ENCODE results near the gene PLA2G4F. TPM values are rescaled to one million over a fixed set of nuclear protein-coding genes. Genes with fewer than 3 reads are reported as not detected.

Gene PLA2G4F
- total and polyA plus RNA-seq, 10 of the 15 experiments (the other 5 are each of a cell fraction or from before 2014, with no cell fraction given) = not detected

DNA sequence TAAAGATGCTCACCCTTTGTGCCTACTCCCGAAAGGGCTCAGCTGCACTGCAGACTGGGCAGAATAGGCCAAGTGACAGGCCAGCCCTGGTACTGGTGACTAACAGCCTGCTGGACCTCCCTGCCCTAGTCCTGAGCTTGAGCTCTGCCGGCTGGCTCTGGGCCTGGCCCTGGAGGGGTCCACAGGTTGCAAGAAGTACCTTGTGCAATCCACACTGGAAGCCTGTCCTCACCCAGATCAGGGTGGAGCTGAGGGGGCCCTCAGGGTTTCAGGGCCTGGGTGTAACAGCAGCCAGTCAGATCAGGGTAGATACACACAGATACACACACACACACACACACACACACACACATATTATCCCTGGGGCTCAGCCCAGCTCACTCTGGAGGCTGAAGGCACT is 34.8 kb downstream of the PLA2G4F start (continued):
- TF ChIP-seq TCF3 (IDR thresholded peaks at IDR 0.05; ENCODE audit: borderline replicate concordance, insufficient read depth, low read depth, low read length) = no peak
- no peak for TF ChIP-seq YY1 (IDR thresholded peaks at IDR 0.05; ENCODE audit: low read depth, low read length)
- no peak for TF ChIP-seq CBX5 (IDR thresholded peaks at IDR 0.05; ENCODE audit: low read depth)
- no peak for TF ChIP-seq SIX5 (IDR thresholded peaks at IDR 0.05; ENCODE audit: low read depth, low read length, severe bottlenecking)

DNA sequence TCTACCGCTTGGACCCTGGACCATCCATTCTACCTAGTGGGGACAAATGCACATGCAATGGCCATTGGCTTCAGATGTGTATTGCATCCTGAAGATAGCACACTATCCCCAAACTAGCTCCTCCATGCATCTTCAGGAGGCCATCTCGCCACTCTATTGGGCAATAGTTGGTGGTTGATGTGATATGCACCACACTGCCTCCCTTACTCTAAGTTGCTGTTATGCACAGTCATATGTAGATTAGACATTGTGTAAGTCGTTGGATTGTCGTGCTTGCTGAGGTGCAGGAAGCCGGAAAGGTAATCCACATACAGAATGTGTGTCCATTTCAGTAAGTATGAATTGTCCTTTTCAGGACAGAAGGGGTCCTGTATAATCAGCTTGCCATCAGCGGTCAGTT is 35.4 kb downstream of the PLA2G4F start:
- Histone ChIP-seq H3K4me2 (ENCODE audit: control insufficient read depth, insufficient read depth) (no peak overlapping the region), H3K4me3 (no peak overlapping the region), H3K9me3 (replicated peaks; ENCODE audit: control insufficient read depth, insufficient read depth, low read length) (no peaks in the 10 kb centered on the region), H3K27ac (ENCODE audit: control insufficient read depth, insufficient read depth) (no peak overlapping the region), H3K9ac (ENCODE audit: control insufficient read depth, insufficient read depth, low read length) (no peak overlapping the region), H4K20me1 (ENCODE audit: control insufficient read depth, insufficient read depth) (no peaks in the 10 kb centered on the region), H3K27me3 (replicated peaks in 1 of 2; ENCODE audit: control insufficient read depth in 2 of 2, insufficient read depth in 2 of 2, low read length in 1 of 2) (no peaks in the 10 kb centered on the region; a peak in 1 of 4 replicates), H3K36me3 (ENCODE audit: control insufficient read depth in 2 of 2, insufficient read depth in 2 of 2, low read length in 1 of 2) (no peaks in the 10 kb centered on the region), H2AFZ (ENCODE audit: control insufficient read depth, low read depth, low read length) (no peak overlapping the region), H3K4me1 (ENCODE audit: control insufficient read depth, insufficient read depth, low read length) (no peaks in the 10 kb centered on the region), H3K79me2 (ENCODE audit: control insufficient read depth, insufficient read depth, low read length) (no peaks in the 10 kb centered on the region)
- in situ Hi-C loops (cut with MboI) = no loop called here
- WGBS (ENCODE audit: insufficient coverage, insufficient replicate concordance, low lambda C conversion rate, missing lambda C conversion rate) = 43% methylated on average over 6 of the region's 6 CpGs
- BruUV-seq (replicated peaks) = no TSS peak
- FAIRE-seq (no peak), ATAC-seq (no peak), DNase-seq (ENCODE audit: low read depth, low spot score) (no peak)
- intact Hi-C loops (cut with micrococcal nuclease; ENCODE audit: unreplicated experiment) = no loop called here
- ChIA-PET POLR2A (interaction anchor here (0.6 kb wide), 1 partner anchor 27 kb away, joined by 5 read pairs; no protein-coding TSS in a partner anchor), RAD21 (ENCODE audit: unreplicated experiment) (no interaction called here), SMC1A (ENCODE audit: uncharacterized antibody, unreplicated experiment) (no interaction called here), CTCF (interaction anchor here (1.5 to 1.6 kb wide), 2 partner anchors 9 to 14 kb away, joined by 3 to 5 read pairs; no protein-coding TSS in a partner anchor)
- TF ChIP-seq, protein P1, sequence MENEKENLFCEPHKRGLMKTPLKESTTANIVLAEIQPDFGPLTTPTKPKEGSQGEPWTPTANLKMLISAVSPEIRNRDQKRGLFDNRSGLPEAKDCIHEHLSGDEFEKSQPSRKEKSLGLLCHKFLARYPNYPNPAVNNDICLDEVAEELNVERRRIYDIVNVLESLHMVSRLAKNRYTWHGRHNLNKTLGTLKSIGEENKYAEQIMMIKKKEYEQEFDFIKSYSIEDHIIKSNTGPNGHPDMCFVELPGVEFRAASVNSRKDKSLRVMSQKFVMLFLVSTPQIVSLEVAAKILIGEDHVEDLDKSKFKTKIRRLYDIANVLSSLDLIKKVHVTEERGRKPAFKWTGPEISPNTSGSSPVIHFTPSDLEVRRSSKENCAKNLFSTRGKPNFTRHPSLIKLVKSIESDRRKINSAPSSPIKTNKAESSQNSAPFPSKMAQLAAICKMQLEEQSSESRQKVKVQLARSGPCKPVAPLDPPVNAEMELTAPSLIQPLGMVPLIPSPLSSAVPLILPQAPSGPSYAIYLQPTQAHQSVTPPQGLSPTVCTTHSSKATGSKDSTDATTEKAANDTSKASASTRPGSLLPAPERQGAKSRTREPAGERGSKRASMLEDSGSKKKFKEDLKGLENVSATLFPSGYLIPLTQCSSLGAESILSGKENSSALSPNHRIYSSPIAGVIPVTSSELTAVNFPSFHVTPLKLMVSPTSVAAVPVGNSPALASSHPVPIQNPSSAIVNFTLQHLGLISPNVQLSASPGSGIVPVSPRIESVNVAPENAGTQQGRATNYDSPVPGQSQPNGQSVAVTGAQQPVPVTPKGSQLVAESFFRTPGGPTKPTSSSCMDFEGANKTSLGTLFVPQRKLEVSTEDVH (IDR thresholded peaks at IDR 0.05; ENCODE audit: low read depth, partially characterized antibody) = no peak
- TF ChIP-seq SMAD1 (IDR thresholded peaks at IDR 0.05; ENCODE audit: low read depth, partially characterized antibody) (no peak), STAT1 (conservative IDR thresholded peaks at IDR 0.05) (no peak), SPI1 (IDR thresholded peaks at IDR 0.05; ENCODE audit: borderline replicate concordance, insufficient read depth, low read depth, low read length) (no peak), MYB (IDR thresholded peaks at IDR 0.05; ENCODE audit: borderline replicate concordance, low read depth, low read length) (no peak), HDGF (IDR thresholded peaks at IDR 0.05) (no peak), EZH2 (IDR thresholded peaks at IDR 0.05; ENCODE audit: borderline replicate concordance, control insufficient read depth, low read depth, low read length) (no peak)
- TF ChIP-seq, protein P2, sequence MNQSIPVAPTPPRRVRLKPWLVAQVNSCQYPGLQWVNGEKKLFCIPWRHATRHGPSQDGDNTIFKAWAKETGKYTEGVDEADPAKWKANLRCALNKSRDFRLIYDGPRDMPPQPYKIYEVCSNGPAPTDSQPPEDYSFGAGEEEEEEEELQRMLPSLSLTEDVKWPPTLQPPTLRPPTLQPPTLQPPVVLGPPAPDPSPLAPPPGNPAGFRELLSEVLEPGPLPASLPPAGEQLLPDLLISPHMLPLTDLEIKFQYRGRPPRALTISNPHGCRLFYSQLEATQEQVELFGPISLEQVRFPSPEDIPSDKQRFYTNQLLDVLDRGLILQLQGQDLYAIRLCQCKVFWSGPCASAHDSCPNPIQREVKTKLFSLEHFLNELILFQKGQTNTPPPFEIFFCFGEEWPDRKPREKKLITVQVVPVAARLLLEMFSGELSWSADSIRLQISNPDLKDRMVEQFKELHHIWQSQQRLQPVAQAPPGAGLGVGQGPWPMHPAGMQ (IDR thresholded peaks at IDR 0.05; ENCODE audit: borderline replicate concordance) = no peak
- TF ChIP-seq, protein P3, sequence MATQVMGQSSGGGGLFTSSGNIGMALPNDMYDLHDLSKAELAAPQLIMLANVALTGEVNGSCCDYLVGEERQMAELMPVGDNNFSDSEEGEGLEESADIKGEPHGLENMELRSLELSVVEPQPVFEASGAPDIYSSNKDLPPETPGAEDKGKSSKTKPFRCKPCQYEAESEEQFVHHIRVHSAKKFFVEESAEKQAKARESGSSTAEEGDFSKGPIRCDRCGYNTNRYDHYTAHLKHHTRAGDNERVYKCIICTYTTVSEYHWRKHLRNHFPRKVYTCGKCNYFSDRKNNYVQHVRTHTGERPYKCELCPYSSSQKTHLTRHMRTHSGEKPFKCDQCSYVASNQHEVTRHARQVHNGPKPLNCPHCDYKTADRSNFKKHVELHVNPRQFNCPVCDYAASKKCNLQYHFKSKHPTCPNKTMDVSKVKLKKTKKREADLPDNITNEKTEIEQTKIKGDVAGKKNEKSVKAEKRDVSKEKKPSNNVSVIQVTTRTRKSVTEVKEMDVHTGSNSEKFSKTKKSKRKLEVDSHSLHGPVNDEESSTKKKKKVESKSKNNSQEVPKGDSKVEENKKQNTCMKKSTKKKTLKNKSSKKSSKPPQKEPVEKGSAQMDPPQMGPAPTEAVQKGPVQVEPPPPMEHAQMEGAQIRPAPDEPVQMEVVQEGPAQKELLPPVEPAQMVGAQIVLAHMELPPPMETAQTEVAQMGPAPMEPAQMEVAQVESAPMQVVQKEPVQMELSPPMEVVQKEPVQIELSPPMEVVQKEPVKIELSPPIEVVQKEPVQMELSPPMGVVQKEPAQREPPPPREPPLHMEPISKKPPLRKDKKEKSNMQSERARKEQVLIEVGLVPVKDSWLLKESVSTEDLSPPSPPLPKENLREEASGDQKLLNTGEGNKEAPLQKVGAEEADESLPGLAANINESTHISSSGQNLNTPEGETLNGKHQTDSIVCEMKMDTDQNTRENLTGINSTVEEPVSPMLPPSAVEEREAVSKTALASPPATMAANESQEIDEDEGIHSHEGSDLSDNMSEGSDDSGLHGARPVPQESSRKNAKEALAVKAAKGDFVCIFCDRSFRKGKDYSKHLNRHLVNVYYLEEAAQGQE (IDR thresholded peaks at IDR 0.05; ENCODE audit: low read depth, low read length) = no peak

All from GM12878 (cell line).